ENCODE measurements around the gene KISS1R. TPM values are rescaled to one million over a fixed set of nuclear protein-coding genes. Genes with fewer than 3 reads are reported as not detected.

KISS1R gene
- total and polyA plus RNA-seq, 2 donors from 2014 or later: 0.69 TPM; not detected in 1

DNA sequence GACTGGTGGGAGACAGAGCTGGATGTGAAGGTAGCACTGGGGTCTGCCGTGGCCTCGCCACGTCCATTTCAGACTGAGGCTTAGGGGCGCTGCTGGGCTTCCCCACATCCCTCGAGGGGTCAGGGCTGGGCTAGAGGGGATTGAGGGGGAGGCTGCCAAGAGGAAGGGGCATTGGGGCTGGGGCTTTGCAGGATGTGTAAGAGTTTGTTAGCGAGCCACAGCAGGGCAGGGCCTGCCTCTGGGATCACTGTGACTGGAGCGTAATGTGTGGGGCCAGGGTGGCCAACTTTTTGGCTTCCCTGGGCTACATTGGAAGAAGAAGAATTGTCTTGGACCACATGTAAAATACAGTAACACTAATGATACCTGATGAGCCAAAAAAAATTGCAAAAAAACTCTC is 22.8 kb downstream of the KISS1R start:
- TF ChIP-seq, protein P1, sequence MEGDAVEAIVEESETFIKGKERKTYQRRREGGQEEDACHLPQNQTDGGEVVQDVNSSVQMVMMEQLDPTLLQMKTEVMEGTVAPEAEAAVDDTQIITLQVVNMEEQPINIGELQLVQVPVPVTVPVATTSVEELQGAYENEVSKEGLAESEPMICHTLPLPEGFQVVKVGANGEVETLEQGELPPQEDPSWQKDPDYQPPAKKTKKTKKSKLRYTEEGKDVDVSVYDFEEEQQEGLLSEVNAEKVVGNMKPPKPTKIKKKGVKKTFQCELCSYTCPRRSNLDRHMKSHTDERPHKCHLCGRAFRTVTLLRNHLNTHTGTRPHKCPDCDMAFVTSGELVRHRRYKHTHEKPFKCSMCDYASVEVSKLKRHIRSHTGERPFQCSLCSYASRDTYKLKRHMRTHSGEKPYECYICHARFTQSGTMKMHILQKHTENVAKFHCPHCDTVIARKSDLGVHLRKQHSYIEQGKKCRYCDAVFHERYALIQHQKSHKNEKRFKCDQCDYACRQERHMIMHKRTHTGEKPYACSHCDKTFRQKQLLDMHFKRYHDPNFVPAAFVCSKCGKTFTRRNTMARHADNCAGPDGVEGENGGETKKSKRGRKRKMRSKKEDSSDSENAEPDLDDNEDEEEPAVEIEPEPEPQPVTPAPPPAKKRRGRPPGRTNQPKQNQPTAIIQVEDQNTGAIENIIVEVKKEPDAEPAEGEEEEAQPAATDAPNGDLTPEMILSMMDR (IDR thresholded peaks at IDR 0.05; ENCODE audit: borderline replicate concordance, extremely low read depth, insufficient read depth): no peak
- Histone ChIP-seq H3K9me3 (ENCODE audit: control insufficient read depth in 2 of 3, insufficient read depth in 1 of 3, low read length in 3 of 3) (no peaks in the 10 kb centered on the region), H3K4me1 (ENCODE audit: control insufficient read depth in 2 of 3, insufficient read depth in 2 of 3, low read depth in 1 of 3, low read length in 3 of 3) (peaks cover 0 to 43% (median 9%) of the 10 kb centered on the region in 3 donors), H3K27me3 (ENCODE audit: control insufficient read depth, insufficient read depth, low read length) (no peaks in the 10 kb centered on the region), H3K4me3 (ENCODE audit: low read length in 3 of 3) (no peak overlapping the region), H3K27ac (ENCODE audit: low read depth in 2 of 2, low read length in 2 of 2) (peak overlapping the region; percentile 72 to 78), H3K9ac (ENCODE audit: low read length in 3 of 3) (peak overlapping the region in 1 of 3 donors; percentile 34), H3K36me3 (ENCODE audit: control insufficient read depth in 2 of 3, insufficient read depth in 3 of 3, low read length in 3 of 3) (peaks cover 0 to 2% (median 0%) of the 10 kb centered on the region in 3 donors)
- DNase-seq: no peak
- FAIRE-seq: no peak
- intact Hi-C loops (cut with DNase I): no loop called here

DNA sequence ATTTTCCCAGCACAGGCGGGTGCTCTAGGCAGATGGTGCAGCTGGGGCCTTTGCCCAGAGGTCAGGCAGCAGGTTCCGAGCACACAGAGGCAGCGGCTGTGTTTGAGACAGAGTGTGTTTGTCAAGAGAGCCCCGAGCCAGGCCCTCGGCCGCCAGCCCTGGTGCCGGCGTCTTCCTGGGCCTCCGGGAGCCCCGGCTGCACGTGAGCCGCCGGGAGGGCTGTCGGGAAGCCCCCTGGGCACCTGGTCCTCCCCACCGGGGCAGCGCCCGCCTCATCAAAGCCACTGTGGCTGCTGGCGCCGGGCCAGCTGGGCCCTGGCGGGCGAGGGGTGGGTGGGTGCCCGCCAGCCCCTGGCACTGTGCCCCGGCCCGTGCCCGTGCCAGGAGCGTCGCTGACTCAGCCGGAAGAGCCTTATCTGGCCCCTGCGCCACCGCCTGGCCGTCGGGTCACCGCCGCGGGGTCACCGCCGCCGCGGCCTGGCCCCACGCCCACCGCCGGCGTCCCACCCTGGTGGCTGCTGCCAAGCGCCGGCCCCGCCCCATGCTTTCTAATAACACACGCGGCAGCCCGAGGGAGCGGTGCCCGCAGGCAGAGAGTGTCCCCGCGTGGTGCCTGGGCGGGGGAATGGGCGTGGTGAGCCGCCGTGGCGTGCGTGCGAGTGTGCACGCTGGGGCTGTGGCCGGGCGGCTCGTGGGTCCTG is 23.6 kb downstream of the KISS1R start:
- Histone ChIP-seq H3K27ac (ENCODE audit: low read depth in 2 of 2, low read length in 2 of 2) (peak overlapping the region; percentile 72 to 78), H3K9me3 (ENCODE audit: control insufficient read depth in 2 of 3, insufficient read depth in 1 of 3, low read length in 3 of 3) (no peaks in the 10 kb centered on the region), H3K9ac (ENCODE audit: low read length in 3 of 3) (peak overlapping the region in 1 of 3 donors; percentile 46), H3K4me1 (ENCODE audit: control insufficient read depth in 2 of 3, insufficient read depth in 2 of 3, low read depth in 1 of 3, low read length in 3 of 3) (peaks cover 0 to 47% (median 9%) of the 10 kb centered on the region in 3 donors), H3K36me3 (ENCODE audit: control insufficient read depth in 2 of 3, insufficient read depth in 3 of 3, low read length in 3 of 3) (peaks cover 0 to 2% (median 0%) of the 10 kb centered on the region in 3 donors), H3K27me3 (ENCODE audit: control insufficient read depth, insufficient read depth, low read length) (no peaks in the 10 kb centered on the region), H3K4me3 (ENCODE audit: low read length in 3 of 3) (peak overlapping the region in 1 of 3 donors; percentile 43)
- DNase-seq (peak in 1 of 5 donors; percentile 95), FAIRE-seq (no peak)
- TF ChIP-seq, protein P1 (IDR thresholded peaks at IDR 0.05; ENCODE audit: borderline replicate concordance, extremely low read depth, insufficient read depth): no peak
- intact Hi-C loops (cut with DNase I): no loop called here

DNA sequence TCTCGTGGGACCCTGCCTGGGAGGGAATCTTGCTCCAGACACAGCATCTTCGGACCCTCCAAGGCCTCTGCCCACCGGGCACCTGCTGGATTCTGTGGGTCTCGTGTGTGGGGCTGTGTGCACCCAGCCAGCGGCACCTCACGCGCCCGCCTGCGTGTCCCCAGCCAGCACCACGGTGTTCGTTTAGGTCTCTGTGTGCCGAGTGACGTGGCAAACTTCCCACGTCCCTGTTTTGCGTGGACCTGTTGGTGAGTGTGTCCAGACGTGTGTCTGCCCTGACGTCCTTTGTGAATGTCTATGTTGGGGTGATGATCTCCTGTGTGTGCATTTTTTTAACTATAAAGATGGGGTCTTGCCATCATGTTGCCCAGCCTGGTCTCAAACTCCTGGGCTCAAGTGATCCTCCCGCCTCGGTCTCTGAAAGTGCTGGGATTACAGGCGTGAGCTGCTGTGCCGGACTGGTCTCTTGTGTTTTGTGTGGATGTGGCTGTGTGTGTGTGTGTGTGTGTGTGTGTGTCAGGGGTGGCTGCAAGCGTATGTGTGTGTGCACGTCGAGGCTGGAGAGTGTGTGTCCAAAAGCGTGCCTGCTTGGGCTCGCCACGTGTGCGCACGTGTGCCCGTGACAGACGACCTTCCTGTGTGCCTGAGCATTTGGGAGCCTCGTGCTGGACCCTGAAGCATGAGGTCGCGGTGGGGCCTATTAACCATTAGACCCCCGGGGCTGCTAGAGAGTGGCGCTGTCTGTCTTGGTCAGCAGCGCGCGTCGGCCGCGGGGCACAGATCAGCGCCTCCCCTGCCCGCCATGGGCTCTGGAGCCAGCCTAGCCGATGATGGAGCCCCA is 24.4 kb downstream of the KISS1R start:
- H3K36me3 ChIP-seq (ENCODE audit: control insufficient read depth in 2 of 3, insufficient read depth in 3 of 3, low read length in 3 of 3): peaks cover 0 to 2% (median 0%) of the 10 kb centered on the region in 3 donors
- no peaks in the 10 kb centered on the region for H3K27me3 ChIP-seq (ENCODE audit: control insufficient read depth, insufficient read depth, low read length)
- H3K4me3 ChIP-seq (ENCODE audit: low read length in 3 of 3): peak overlapping the region in 1 of 3 donors; percentile 43
- intact Hi-C loops (cut with DNase I): no loop called here
- peak overlapping the region; percentile 75 to 78 for H3K27ac ChIP-seq (ENCODE audit: low read depth in 2 of 2, low read length in 2 of 2)
- FAIRE-seq (no peak), DNase-seq (peak in 1 of 5 donors; percentile 81)
- peak overlapping the region in 1 of 3 donors; percentile 46 for H3K9ac ChIP-seq (ENCODE audit: low read length in 3 of 3)
- TF ChIP-seq, protein P1 (IDR thresholded peaks at IDR 0.05; ENCODE audit: borderline replicate concordance, extremely low read depth, insufficient read depth): no peak
- no peaks in the 10 kb centered on the region for H3K9me3 ChIP-seq (ENCODE audit: control insufficient read depth in 2 of 3, insufficient read depth in 1 of 3, low read length in 3 of 3)
- H3K4me1 ChIP-seq (ENCODE audit: control insufficient read depth in 2 of 3, insufficient read depth in 2 of 3, low read depth in 1 of 3, low read length in 3 of 3): peaks cover 0 to 48% (median 9%) of the 10 kb centered on the region in 3 donors
